GM21367 (cell line): ENCODE data around the gene MEMO1.
"Not testable (repeated sequence)": the region's sequence is repeated elsewhere in the genome, so short reads cannot be mapped to it uniquely, and the experiment has no call there.

Experiments used
- ATAC-seq: cut with Tn5 transposase; IDR thresholded peaks from one replicate; pipeline ENCODE4 v1.9.1; 2021; ENCODE audit not compliant: unreplicated experiment

Gene MEMO1

DNA sequence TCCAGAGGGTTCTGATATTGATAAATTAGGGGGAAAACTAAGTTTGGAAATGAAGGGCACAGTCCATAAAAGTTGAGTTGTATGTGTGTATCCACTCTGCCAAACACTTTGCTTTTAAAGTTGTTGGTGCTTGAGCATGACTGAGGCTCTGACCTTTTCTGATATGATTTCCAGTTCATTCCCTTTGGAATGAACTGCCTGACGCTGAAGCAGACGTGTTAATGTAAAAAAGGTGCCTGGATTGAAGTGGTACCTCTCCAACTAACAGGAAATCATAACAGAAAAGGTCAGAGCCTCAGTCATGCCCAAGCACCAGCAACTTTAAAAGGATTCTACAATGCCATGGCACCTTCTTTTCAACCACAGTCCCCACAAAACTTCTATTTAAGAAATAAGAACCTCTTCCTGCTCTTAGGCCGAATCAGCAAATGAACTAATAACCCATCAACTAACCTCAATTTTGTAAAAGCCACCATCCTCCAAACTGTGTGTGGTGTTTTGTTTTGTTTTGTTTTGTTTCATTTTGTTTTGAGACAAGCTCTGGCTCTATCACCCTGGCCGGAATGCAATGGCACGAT, 52.6 kb downstream of the MEMO1 start:
- ATAC-seq: no peak

DNA sequence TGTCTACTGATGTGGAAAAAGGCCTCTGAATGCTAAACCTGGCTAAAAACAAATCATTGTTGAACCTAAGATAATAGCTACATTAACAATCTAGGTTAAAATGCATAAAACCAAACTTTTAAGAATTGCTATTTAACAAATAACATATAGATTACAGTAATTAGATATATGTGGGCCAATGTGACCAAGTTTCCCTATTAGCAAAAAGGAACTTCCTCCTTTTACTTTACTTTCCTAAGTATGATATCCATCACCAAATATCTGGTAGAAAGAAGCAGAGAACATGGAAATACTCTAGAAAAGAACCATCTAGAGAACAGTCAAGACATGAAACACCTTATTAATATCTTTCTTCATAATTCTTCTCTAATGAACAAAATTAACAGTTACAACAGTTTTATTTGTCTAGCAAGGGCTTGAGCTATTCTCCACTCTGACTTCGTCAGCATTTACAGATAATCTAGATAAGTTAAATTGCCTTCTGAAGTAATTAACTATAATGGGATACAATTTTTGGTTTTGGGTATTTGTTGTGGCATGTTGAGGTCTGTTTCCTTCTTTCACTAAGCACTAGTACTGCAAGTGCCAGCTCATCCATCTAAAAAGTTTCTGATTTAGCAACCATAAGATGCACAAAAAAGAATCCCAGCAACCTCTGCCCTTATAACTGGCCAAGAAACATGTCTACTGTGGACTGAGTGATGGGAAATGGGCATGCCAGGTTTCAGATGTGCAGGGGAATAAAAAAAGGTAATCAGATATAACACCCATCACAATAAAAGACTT, 53.3 kb downstream of the MEMO1 start:
- ATAC-seq: no peak

DNA sequence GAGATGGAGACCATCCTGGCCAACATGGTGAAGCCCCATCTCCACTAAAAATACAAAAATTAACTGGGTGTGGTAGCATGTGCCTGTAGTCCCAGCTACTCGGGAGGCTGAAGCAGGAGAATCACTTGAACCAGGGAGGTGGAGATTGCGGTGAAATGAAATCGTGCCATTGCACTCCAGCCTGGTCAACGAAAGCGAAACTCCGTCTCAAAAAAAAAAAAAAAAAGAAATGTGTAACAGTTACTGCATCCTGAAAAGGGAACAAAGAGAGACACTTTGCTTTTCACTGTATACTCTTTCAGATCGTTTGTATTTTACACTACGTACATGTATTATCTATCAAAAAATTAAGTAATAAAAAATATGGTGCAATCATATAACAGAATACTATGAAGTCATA, 53.9 kb downstream of the MEMO1 start:
- ATAC-seq: not testable (repeated sequence)

DNA sequence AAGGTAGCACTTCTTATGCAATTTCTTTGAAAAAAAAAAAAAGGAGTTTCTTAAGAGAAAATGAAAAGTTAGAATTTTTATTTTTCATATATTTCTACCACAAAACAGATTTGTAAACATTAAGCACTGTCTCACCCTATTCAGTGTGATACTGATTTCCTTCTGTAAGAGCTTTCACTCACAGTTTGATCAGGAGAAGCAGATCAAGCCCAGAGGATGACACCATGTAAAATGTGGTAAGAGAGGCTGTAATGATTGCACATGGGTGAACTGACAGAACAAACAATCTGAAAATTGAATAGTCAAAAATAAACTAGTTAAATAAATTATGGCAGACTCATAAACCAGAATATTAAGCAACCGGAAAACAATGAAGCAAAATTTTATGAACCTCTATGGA, 54.5 kb downstream of the MEMO1 start:
- ATAC-seq: no peak

DNA sequence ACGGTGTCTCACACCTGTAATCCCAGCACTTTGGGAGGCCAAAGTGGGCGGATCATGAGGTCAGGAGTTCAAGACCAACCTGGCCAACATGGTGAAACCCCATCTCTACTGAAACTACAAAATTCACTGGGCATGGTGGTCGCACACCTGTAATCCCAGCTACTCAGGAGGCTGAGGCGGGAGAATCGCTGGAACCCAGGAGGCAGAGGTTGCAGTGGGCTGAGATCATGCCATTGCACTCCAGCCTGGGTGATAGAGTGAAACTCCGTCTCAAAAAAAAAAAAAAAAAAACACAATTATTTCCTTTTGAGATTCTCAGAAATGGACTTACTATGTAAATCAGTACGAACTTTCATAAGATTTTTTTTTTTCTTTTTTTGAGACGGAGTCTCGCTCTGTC, 57.7 kb downstream of the MEMO1 start:
- ATAC-seq: not testable (repeated sequence)

DNA sequence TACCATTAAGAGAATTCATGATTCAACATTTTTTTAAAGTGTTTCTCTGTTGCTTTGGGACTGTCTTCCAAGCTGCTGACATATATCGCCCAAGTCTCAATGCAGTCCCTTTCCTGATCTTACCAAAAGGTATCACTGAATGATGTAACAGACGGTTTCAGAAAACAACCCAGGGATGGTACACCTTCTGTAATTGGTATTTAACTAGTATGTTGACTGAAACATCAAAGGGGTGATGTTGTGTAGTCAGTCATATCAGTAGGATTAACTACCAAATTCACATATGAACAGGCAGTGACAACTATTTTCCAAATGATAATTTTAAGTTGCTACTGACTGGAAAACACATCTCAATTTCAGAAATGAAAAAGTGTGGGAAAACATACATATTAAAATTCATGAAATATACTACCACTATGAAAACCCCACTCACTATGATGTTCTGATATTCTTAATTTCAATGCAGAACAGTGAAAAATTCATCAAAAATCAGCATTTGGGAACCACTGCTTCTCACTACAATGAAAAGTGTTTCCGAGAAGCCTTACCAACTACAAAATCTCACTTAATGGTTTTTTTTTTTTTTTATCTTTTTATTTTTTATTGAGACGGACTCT, 59.8 kb downstream of the MEMO1 start:
- ATAC-seq: no peak

DNA sequence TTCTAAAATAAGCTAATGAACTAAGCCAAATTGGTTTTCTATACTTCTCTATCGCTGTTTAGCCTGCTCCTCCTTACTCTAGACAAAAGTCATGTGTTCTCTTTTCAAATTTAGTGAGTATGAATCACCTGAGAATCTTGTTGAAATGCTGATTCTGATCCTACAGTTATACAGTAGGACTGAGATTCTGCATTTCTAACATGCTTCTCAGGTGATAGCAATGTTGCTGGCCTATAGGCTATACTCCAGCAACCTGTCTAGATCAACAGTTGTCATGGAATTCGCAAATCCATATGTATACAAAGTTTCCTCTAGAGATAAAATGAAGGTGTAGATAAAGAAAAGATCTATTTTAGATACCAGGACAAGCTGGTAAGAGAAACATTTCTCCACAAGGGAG, 62.9 kb downstream of the MEMO1 start:
- ATAC-seq: no peak

DNA sequence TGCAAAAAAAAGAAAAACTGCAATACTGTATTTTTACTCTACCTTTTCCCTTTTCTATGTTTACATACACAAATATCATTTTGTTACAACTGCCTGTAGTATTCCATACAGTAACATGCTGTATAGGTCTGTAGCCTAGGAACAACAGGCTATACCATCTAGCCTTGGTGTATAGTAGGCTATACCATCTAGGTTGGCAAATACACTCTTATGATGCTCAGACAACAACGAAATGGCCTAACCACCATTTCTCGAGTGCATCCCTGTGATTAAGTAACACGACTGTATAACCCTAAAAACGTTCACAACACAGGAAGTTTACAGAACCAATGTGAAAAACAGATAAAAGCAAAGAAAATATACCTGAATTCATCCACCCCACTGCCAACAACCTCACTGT, 64.0 kb downstream of the MEMO1 start:
- ATAC-seq: no peak

DNA sequence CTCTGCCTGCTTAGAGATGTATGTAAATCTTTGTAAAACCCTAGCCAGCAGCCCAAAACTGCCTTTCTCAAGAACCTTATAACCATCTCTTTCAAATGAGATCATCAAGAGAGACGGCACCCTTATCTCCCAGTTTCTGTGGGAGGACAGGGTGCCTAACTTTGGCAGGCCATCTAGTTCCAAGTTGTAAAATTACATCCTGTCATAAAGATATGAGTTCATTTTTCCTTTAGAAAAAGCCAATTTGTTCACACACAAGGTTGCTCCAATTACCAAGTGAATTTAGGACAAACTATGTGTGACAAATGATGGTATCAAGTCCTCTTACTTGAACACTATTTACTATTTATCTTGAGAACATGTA, 65.3 kb downstream of the MEMO1 start:
- ATAC-seq: no peak

DNA sequence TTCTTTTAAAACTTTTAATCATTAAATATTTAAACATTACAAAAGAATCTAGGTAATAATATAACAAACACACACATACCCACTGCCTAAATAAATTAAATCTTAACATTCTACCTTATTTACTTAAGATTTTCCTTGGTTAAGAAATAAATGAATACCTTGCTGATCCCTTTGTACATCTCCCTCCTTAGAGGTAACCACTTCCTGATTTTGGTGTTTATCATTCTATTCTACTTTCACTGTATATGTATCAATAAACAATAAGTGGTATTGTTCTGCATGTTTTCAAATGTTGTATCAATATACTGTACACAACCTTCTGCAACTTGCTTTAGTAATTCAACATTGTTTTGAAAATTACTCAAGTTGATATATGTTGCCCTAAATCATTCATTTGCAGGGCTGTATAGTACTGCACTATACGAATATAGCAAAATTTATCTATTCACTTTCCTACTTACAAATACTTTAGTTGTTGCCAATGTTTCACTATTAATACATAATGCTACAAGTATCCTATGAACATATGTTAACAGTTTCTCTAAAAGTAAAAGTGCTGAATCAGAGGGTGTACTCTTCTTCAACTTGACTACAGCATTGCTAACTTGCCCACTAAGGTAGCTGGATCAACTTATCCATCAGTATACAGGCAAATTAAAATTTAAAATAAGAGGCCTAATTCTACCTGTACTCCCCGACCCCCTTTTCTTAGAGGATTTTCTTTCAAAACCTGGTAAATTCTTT, 65.8 kb downstream of the MEMO1 start:
- no peak for ATAC-seq

DNA sequence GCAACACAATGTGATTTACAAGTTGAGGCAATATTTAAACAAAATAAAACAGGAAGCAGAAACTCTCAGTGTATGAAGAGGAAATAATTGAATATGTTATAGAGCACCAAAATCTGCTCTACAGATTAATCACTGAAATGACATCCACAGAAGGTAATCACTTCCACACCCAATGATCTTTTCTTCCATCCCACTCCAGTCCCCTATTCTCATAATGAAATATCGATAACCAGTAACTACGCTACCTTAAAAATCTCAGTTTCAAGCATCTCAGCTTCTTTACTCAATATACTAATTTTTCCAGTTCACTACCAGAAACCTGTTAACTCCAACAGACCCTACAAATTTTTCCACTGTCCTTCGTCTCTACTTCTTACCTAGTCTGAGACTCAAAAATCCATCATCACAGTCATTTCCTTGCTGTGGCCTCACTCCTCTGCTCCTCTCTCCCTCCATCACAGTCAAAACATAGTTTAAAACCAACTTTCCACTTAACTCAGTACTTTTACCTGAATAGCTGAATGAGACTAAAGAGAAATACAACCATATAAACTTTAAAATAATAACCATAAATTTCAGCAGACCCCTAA, 67.1 kb downstream of the MEMO1 start:
- ATAC-seq: no peak

DNA sequence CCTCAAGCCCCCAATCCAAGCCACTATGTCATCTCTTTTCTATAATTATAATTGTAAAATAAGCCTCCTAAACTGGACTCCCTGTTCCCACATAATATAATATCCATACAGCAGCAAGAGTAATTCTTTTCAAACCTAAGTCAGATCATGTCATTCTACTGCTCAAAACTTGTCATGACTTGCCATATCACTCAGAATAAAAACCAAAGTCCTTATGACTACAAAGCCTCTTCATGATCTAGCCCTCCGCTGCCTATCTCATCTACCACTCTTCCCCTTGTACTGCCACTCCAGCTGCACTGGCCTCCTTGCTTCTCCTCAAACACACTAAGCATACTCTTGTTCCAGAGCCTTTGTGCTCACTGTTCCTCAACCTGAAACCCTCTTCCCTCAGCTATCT, 69.9 kb downstream of the MEMO1 start:
- no peak for ATAC-seq

DNA sequence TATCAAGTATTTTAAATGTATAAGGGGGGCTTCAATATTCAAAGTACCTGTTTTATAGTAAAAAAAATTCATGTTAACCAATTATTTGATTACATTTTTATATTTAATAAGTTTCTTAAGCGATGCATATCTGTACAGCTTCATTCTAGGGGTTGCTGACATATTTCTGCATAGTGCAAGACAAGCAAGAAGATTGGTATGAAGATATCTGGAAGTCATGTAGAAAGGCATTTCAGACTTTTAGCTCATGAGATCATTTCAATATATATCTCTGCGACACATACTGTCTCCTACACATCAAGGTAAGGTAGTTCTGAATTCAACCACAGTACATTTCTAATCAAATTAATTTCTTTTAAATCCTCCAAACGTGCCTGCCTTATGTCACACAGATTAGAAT, 73.1 kb downstream of the MEMO1 start:
- ATAC-seq: no peak

DNA sequence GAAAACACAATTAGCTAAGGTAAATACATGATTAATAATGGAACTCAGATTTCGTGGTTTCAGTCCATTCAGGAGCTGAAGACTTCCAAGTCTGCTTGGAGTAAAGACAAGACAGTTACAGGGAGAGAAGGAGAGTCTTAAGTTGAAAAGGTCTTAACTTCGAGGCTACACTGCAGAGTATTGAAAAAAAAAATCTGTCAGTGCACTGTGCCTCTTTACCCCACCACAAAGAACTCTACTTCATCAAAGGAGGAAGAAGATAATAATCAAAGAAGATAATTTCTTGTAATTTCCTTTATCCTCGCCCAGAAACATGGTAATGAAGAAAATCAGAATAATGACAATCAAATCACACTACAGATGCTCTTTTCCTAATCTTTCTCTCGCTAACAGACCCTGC, 75.4 kb downstream of the MEMO1 start:
- no peak for ATAC-seq

DNA sequence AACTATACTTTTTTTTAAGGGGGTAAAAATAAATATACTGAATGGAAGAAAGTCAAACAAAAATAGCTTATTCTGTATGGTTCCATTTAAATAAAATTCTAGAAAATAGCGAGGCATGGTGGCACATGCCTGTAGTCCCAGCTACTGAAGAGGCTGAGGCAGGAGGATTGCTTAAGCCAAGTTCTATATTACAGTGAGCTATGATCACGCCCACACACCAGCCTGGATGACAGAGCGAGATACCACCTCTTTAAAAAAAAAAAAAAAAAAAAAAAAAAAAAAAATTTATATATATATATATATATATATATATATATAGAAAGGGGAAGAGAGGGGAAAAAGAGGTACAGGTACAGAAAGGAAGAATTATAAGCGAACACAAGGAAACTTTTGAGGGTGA, 77.7 kb downstream of the MEMO1 start:
- ATAC-seq: no peak

DNA sequence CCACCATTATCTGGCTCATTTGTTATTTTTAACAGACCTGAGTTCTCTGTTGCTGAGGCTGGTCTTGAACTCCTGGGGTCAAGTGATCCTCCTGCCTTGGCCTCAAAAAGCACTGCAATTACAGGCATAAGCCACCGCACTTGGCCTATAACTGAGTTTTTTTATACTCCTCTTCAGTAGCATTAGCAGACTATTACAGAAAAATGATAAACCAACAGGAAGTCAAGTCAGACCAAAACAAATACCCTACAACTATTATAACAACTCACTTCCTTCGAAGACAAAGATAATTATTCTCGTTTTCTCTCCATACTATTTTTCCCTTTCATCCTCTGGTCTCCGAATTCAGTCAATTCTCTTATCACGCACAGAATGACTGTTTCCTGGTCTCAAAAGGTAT, 78.2 kb downstream of the MEMO1 start:
- ATAC-seq: no peak

DNA sequence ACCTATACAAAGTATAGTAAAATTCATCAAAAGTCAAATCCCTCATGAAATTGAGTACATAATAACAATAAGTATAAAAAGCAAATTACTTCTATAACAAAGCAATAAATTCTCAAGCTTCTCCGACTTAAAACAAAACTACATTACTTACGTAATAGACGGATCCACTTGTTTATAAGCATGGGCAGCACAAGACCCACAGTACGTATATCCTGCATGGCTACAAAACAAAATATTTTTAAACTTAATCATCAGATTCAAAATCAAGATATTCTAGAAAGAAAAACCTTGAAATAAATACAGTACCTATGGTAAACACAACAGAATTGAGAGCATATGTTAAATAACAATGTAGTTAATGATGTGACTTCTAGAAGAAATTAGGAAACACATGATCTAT, 78.9 kb downstream of the MEMO1 start:
- ATAC-seq: no peak

DNA sequence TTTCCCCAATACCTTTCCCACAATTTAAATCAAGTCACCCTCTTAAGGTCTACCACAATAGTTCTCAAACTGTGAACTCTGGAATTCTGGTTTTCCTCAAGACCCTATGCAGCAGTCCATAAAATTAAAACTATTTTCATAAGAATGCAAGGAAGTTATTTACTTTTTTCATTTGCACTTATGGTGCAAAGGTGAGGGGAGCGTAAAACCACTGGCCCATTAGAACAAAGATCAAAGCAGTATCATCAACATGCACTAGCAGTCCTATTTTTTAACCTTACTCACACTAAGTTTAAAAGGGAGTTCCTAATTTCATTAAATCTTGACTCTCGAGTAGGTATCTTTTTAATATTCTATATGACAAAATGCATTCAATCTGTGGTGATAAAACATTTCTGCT, 85.3 kb downstream of the MEMO1 start:
- ATAC-seq: no peak

DNA sequence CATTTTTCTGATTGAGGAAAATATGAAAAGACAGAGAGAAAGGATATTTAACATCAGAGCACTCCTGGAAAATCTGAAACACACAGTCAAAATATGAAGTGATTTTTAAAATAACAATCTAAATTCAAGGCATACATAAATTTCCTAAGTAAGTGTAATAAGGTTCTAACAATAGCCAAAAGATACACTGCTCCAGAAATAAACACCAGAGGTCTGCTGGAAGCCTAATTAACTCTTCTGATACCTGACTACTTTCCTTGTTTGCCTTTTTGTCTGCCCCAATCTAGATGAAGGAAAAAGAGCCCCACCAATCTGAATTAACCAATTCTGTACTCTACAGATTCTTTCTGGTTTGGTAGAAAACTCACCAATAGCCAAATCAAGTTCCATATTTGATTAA, 87.1 kb downstream of the MEMO1 start:
- ATAC-seq: no peak

DNA sequence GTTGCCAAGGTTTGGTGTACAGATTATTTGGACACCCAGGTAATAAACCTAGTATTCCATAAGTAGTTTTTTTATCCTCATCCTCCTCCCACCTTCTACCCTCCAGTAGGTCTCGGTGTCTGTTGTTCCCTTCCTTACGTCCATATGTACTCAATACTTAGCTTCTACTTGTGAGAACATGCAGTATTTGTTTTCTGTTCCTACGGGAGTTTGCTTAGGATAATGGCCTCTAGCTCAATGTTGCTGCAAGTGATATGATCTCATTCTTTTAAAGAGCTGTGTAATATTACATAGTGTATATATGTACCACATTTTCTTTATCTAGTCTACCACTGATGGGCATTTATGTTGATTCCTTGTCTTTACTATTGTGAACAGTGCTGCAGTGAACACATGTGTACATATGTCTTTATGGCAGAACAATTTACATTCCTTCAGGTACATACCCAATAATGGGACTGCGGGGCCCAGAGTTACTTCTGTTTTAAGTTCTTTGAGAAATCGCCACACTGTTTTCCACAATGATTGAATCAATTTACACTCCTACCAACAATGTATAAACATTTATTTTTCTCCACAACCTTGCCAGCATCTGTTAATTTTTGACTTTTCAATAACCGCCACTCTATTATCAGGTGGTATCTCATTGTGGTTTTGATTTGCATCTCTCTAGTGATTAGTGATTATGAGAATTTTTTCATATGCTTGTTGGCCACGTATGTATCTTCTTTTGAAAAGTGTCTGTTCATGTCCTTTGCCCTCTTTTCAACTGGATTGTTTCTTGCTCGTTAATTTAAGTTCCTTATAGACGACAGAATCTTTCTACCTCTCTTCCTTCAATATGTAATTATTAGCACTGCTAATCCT, 88.0 kb downstream of the MEMO1 start:
- ATAC-seq: no peak

DNA sequence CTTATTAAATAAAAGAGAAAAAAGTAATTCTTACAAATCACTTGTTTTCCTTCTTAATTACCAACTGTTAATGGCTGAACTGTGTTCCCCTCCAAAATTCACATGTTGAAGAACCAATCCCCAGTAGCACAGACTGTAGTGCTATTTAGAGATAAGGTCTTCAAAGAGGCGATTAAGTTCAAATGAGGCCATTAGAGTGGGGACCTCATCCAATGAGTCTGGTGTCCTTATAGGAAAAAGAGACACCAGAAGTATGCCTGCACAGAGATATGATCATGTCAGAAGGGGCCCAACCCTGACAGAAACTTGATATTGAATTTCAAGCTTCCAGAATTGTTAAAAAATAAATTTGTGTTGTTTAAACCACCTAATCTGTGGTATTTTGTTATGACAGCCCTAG, 89.8 kb downstream of the MEMO1 start:
- no peak for ATAC-seq
